NCI-H146 (cell line): Measurements from ENCODE around the gene CBFA2T2.
"Not testable (repeated sequence)": the region's sequence is repeated elsewhere in the genome, so short reads cannot be mapped to it uniquely, and the experiment has no call there.

Experiments used
- DNase-seq: peaks from one replicate; lab custom pipeline; 2025; lab: John Stamatoyannopoulos, UW

The CBFA2T2 gene

GRCh38 chr20:33624399-33624798 lies 134.5 kb downstream of the CBFA2T2 start:
- no peak for DNase-seq

GRCh38 chr20:33626190-33626589 lies 136.3 kb downstream of the CBFA2T2 start:
- DNase-seq, result no peak

- no peak for DNase-seq
Measured at GRCh38 chr20:33627577-33628216, 137.8 kb downstream of the CBFA2T2 start.

- no peak for DNase-seq
Measured at GRCh38 chr20:33629533-33629932, 139.6 kb downstream of the CBFA2T2 start.

- no peak for DNase-seq
Measured at GRCh38 chr20:33629979-33630378, 140.1 kb downstream of the CBFA2T2 start.

GRCh38 chr20:33630507-33630906 lies 140.6 kb downstream of the CBFA2T2 start:
- DNase-seq, result no peak

GRCh38 chr20:33631910-33632309 lies 142.0 kb downstream of the CBFA2T2 start:
- DNase-seq, result not testable (repeated sequence)

GRCh38 chr20:33635341-33635740 lies 145.4 kb downstream of the CBFA2T2 start:
- DNase-seq, result no peak

GRCh38 chr20:33636776-33637175 lies 146.9 kb downstream of the CBFA2T2 start:
- DNase-seq, result no peak

- no peak for DNase-seq
Measured at GRCh38 chr20:33640287-33640686, 150.4 kb downstream of the CBFA2T2 start.

GRCh38 chr20:33644313-33645071 lies 154.6 kb downstream of the CBFA2T2 start:
- no peak for DNase-seq

GRCh38 chr20:33645072-33645358 lies 155.1 kb downstream of the CBFA2T2 start:
- no peak for DNase-seq

GRCh38 chr20:33645396-33645795 lies 155.5 kb downstream of the CBFA2T2 start:
- DNase-seq, result no peak

- no peak for DNase-seq
Measured at GRCh38 chr20:33646191-33646590, 156.3 kb downstream of the CBFA2T2 start.

- DNase-seq, result not testable (repeated sequence)
Measured at GRCh38 chr20:33646959-33647602, 157.2 kb downstream of the CBFA2T2 start.

GRCh38 chr20:33647603-33648395 lies 157.9 kb downstream of the CBFA2T2 start:
- DNase-seq, result no peak

- no peak for DNase-seq
Measured at GRCh38 chr20:33648396-33649004, 158.6 kb downstream of the CBFA2T2 start.

- DNase-seq, result no peak
Measured at GRCh38 chr20:33649201-33649681, 159.3 kb downstream of the CBFA2T2 start.

- no peak for DNase-seq
Measured at GRCh38 chr20:33650111-33650752, 160.3 kb downstream of the CBFA2T2 start.

- no peak for DNase-seq
Measured at GRCh38 chr20:33650753-33651561, 161.1 kb downstream of the CBFA2T2 start.
